Cardiac muscle cell (in vitro differentiated cells and primary cell): Measurements from ENCODE around the gene CCL22. TPM values are rescaled to one million over a fixed set of nuclear protein-coding genes. Genes with fewer than 3 reads are reported as not detected.
A peak's percentile ranks its signal among the peaks of the same experiment; 100 is the strongest.

Experiments used
- DNase-seq, 2 donors: peaks; one replicate each; pipeline versions ENCODE4 v3.0.0 to v3.0.0-alpha.2; 2010 to 2017; ENCODE audit warnings: low read depth in 1 of 2, low spot score in 1 of 2
- H3K27ac ChIP-seq: fragments of 200-600 bp; sonication (generic); 2 replicates; pipeline ENCODE4 v1.5.1; 2016
- H3K27me3 ChIP-seq: fragments of 200-600 bp; sonication (generic); 2 replicates; pipeline ENCODE4 v1.6.0; 2016; ENCODE audit warnings: control low read depth
- H3K36me3 ChIP-seq: fragments of 200-600 bp; sonication (generic); 2 replicates; pipeline ENCODE4 v1.5.1; 2016; ENCODE audit warnings: control low read depth
- H3K4me1 ChIP-seq: fragments of 200-600 bp; sonication (generic); 2 replicates; pipeline ENCODE4 v1.8.1; 2017; ENCODE audit warnings: low read depth, mild to moderate bottlenecking, mixed run types
- H3K4me3 ChIP-seq: fragments of 200-600 bp; sonication (generic); 2 replicates; pipeline ENCODE4 v1.5.1; 2016; ENCODE audit warnings: mild to moderate bottlenecking
- H3K9me3 ChIP-seq: fragments of 200-600 bp; sonication (generic); 2 replicates; pipeline ENCODE4 v1.5.1; 2017; ENCODE audit warnings: low read depth, mild to moderate bottlenecking, control low read depth
- polyA plus RNA-seq: library from polyadenylated mRNA; unstranded; fragments of >200 nt; fragmentation: Nextera tagmentation; extraction: Ambion mirVana; gene quantifications from 2 replicates; pipeline ENCODE4 v1.2.1, GENCODE V29; 2016
- total RNA-seq: library from RNA; depleted of rRNA; stranded (reverse); fragments of >200 nt; gene quantifications from 2 replicates; pipeline ENCODE4 v1.2.3, GENCODE V29; 2016
- TF ChIP-seq, protein P1 (sequence below): IDR thresholded peaks from 2 replicates; pipeline ENCODE4 v1.5.1; 2012; ENCODE audit warnings: low read depth, mild to moderate bottlenecking, low read length

Gene CCL22, protein sequence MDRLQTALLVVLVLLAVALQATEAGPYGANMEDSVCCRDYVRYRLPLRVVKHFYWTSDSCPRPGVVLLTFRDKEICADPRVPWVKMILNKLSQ
- total RNA-seq (0.09 TPM in 1 of 2 replicates, not detected in the other), polyA plus RNA-seq (0.45 and 0.56 TPM in 2 replicates)

DNA sequence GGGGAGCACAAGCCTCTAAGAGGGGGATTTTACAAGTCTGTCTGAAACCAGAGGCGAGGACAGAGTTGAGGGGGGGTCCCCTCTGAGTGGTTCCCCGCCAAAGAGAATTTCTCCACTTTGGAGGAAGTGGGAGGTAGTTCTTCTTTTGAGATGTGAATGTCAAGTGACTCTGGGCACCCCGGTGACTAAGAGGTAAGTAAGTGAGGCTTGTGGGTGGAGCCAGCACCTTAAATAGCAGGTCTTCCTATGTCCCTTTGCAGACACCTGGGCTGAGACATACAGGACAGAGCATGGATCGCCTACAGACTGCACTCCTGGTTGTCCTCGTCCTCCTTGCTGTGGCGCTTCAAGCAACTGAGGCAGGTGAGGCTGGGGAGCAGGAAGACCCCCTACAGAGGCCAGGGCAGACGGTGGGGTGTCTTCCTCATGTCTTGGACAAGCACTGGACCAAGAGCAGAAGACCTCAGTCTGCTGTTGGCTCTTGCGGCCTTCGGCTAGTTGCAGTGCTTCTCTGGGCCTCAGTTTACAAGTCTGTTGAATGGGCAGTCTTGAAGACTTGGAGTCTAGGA lies at the start of gene CCL22:
Gene CCL22, plus strand, starts transcription at position 257 of the 569 bp plus-strand sequence. Its CDS starts 34 bp downstream, at position 291.
- TF ChIP-seq, protein P1, sequence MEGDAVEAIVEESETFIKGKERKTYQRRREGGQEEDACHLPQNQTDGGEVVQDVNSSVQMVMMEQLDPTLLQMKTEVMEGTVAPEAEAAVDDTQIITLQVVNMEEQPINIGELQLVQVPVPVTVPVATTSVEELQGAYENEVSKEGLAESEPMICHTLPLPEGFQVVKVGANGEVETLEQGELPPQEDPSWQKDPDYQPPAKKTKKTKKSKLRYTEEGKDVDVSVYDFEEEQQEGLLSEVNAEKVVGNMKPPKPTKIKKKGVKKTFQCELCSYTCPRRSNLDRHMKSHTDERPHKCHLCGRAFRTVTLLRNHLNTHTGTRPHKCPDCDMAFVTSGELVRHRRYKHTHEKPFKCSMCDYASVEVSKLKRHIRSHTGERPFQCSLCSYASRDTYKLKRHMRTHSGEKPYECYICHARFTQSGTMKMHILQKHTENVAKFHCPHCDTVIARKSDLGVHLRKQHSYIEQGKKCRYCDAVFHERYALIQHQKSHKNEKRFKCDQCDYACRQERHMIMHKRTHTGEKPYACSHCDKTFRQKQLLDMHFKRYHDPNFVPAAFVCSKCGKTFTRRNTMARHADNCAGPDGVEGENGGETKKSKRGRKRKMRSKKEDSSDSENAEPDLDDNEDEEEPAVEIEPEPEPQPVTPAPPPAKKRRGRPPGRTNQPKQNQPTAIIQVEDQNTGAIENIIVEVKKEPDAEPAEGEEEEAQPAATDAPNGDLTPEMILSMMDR, result no peak
- H3K4me3 ChIP-seq, result no peak within 1 kb of the TSS
- no peaks in the 10 kb centered on the region for H3K36me3 ChIP-seq
- no peaks in the 10 kb centered on the region for H3K27me3 ChIP-seq
- H3K9me3 ChIP-seq, result no peaks in the 10 kb centered on the region
- no peak for DNase-seq
- H3K27ac ChIP-seq, result peak within 1 kb of the TSS; percentile 17
- no peaks in the 10 kb centered on the region for H3K4me1 ChIP-seq

DNA sequence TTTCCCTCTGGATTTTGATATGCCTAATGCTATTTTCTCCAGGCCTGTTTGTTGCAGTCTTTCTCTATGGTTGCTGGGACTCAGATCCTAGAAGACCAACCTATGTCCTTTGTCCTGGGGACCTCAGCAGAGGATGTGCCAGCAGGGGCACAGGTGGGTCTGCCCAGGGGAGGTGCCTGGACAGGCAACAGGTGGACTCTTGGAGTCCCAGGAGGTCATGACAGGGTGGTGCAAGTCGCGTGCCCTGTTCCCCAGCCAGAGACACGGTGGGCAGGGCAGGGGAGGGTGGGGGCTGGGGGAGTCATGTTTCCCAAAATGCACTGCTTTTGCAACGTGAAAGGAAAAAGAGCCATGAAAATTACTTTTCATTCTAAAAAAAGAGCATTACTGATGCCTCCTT lies 47.8 kb upstream of the CCL22 start:
- Histone ChIP-seq H3K27me3 (no peaks in the 10 kb centered on the region), H3K4me3 (no peak overlapping the region), H3K36me3 (no peaks in the 10 kb centered on the region), H3K9me3 (no peaks in the 10 kb centered on the region), H3K4me1 (no peaks in the 10 kb centered on the region), H3K27ac (no peak overlapping the region)
- TF ChIP-seq, protein P1, result no peak
- no peak for DNase-seq

DNA sequence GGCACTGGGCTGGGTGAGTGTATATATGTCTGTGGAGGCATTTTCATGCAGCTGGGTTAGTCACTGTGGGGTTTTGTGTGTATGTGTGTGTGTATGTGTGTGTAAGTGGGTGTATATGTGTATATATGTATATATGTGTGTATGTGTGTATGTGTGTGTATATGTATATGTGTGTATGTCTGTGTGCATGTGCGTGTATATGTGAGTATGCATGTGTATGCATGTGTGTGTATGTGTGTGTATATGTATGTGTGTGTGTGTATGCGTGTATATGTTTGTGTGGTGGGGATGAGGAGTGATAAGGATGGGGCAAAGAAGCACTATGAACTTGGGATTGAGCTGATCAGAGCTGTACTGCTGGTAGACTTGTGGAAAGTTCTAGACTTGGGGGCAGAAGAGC lies 45.1 kb upstream of the CCL22 start:
- peaks cover 6% of the 10 kb centered on the region for H3K4me1 ChIP-seq
- H3K27ac ChIP-seq, result no peak overlapping the region
- no peaks in the 10 kb centered on the region for H3K36me3 ChIP-seq
- no peaks in the 10 kb centered on the region for H3K9me3 ChIP-seq
- TF ChIP-seq, protein P1, result no peak
- no peak for DNase-seq
- no peak overlapping the region for H3K4me3 ChIP-seq
- H3K27me3 ChIP-seq, result no peaks in the 10 kb centered on the region

DNA sequence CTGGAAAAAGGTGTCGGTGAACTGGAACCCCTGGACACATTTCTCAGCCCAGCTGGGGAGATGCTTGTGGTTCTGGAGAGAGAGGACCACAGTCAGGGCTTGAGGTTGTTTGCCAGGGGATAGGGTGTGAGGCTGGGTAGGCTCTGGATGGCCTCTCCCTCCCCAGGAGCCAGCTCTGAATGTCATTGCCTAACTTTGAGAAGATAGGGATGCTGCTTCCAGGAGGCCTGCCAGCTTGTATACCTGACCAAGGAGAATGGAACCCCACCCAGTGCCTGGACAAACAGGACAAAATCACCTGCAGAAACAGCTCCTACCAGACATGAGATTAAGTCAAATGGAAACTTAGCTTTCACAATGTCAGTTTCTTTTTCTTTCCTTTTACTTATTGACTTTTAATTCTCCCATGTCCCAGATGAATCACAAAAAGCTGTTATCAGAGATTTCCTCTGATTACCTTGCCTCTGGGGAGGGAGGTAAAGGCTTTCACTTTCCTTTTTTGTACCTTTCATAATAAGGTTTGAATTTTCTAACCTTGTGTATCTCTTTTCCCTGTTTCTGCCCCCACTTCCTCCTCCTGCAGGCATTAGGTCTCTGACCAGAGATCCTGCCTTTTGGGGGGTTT lies 44.3 kb upstream of the CCL22 start:
- Histone ChIP-seq H3K27ac (no peak overlapping the region), H3K36me3 (no peaks in the 10 kb centered on the region), H3K4me1 (peaks cover 8% of the 10 kb centered on the region), H3K9me3 (no peaks in the 10 kb centered on the region), H3K4me3 (no peak overlapping the region), H3K27me3 (no peaks in the 10 kb centered on the region)
- TF ChIP-seq, protein P1, result no peak
- DNase-seq, result no peak

DNA sequence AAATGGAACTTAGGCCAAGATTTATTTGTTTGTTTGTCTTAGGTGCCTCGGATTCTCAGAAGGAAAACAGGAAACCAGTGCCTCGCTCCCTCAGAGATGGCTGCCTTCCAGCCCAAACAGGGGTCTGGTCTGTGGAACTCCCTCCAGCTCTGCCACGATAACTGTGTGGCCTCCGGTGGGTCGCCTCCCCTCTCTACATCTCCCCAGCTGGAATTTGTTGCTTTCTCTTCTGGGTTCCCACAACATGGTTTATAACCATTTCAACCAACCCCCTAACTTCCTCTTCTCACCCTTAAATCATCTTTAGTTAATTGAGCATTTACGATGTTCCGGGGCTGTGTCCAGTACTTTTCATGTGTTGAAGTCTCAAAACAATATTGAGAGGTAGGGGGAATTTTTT lies 43.2 kb upstream of the CCL22 start:
- no peak for DNase-seq
- TF ChIP-seq, protein P1, result no peak
- Histone ChIP-seq H3K4me1 (peaks cover 8% of the 10 kb centered on the region), H3K4me3 (no peak overlapping the region), H3K9me3 (no peaks in the 10 kb centered on the region), H3K27me3 (no peaks in the 10 kb centered on the region), H3K36me3 (no peaks in the 10 kb centered on the region), H3K27ac (no peak overlapping the region)
